Amniotic stem cell (primary cell): ENCODE data around the gene CYP11A1.

Source experiments
- DNase-seq: peaks from one replicate; lab custom pipeline; 2025; lab: John Stamatoyannopoulos, UW

Gene CYP11A1

GRCh38 chr15:74301583-74302361 is 65.7 kb downstream of the CYP11A1 start:
- DNase-seq: no peak

- no peak for DNase-seq
These were observed 67.2 kb downstream of the CYP11A1 start for GRCh38 chr15:74300057-74300795.

- no peak for DNase-seq
These were observed 69.6 kb downstream of the CYP11A1 start for GRCh38 chr15:74297887-74298286.

GRCh38 chr15:74295800-74296199 is 71.6 kb downstream of the CYP11A1 start:
- DNase-seq: no peak

GRCh38 chr15:74294010-74294409 is 73.4 kb downstream of the CYP11A1 start:
- no peak for DNase-seq

GRCh38 chr15:74293021-74293810 is 74.2 kb downstream of the CYP11A1 start:
- DNase-seq: no peak

GRCh38 chr15:74291101-74292071 is 76.1 kb downstream of the CYP11A1 start:
- peak; percentile 60 for DNase-seq

- DNase-seq: no peak
These were observed 76.8 kb downstream of the CYP11A1 start for GRCh38 chr15:74290645-74291044.

- no peak for DNase-seq
These were observed 77.8 kb downstream of the CYP11A1 start for GRCh38 chr15:74289671-74290070.
